Liver (tissue), 3 donors: ENCODE measurements around the gene RAB31.

ENCODE experiments used
- ATF3 ChIP-seq: IDR thresholded peaks from 2 replicates; pipeline ENCODE4 v1.6.1; 2016; ENCODE audit warnings: antibody characterized with exemption
- CTCF ChIP-seq: fragments of 150-350 bp; IDR thresholded peaks from 2 replicates; pipeline ENCODE4 v1.5.1; 2017; ENCODE audit warnings: improper control_type of control experiment, low read depth, low read length; ENCODE audit not compliant: missing input control
- EGR1 ChIP-seq, 2 donors: IDR thresholded peaks; 2 replicates each; pipeline ENCODE4 v1.6.1; 2016 to 2018; ENCODE audit warnings: antibody characterized with exemption in 2 of 2, low read depth in 2 of 2
- FOXA1 ChIP-seq: IDR thresholded peaks from 2 replicates; pipeline ENCODE4 v1.6.1; 2016; ENCODE audit warnings: antibody characterized with exemption
- JUND ChIP-seq, 2 donors: IDR thresholded peaks; 2 replicates each; pipeline ENCODE4 v1.6.1; 2016; ENCODE audit warnings: antibody characterized with exemption in 2 of 2
- MAX ChIP-seq: IDR thresholded peaks from 2 replicates; pipeline ENCODE4 v1.6.1; 2016; ENCODE audit warnings: antibody characterized with exemption
- RAD21 ChIP-seq, 2 donors: IDR thresholded peaks; 2 replicates each; pipeline ENCODE4 v1.6.1; 2016; ENCODE audit warnings: antibody characterized with exemption in 2 of 2, mild to moderate bottlenecking in 2 of 2
- REST ChIP-seq: IDR thresholded peaks from 2 replicates; pipeline ENCODE4 v1.6.1; 2016; ENCODE audit warnings: antibody characterized with exemption, mild to moderate bottlenecking
- SP1 ChIP-seq: IDR thresholded peaks from 2 replicates; pipeline ENCODE4 v1.6.1; 2018; ENCODE audit warnings: antibody characterized with exemption, mild to moderate bottlenecking
- YY1 ChIP-seq: IDR thresholded peaks from 2 replicates; pipeline ENCODE4 v1.6.1; 2016; ENCODE audit warnings: antibody characterized with exemption, mild to moderate bottlenecking
- donor health status: healthy.
- donor health status: healthy.

GRCh38 chr18:9704233-9705118, 3.6 kb upstream of the RAB31 start:
- TF ChIP-seq MAX (no peak), CTCF (no peak), REST (no peak), ATF3 (no peak), RAD21 (IDR thresholded peaks at IDR 0.05) (no peak), SP1 (no peak), YY1 (no peak), JUND (IDR thresholded peaks at IDR 0.05) (no peak), FOXA1 (no peak), EGR1 (IDR thresholded peaks at IDR 0.05; ENCODE audit: low read depth in 2 of 2) (no peak)
